D341Med (cell line): Measurements from ENCODE around the gene BCL10.

Experiments used
- DNase-seq: peaks from one replicate; pipeline ENCODE4 v3.0.0; 2012; ENCODE audit warnings: low spot score

The BCL10 gene

GRCh38 chr1:85297855-85298629 lies 21.6 kb upstream of the BCL10 start:
- no peak for DNase-seq

GRCh38 chr1:85297538-85297854 lies 21.1 kb upstream of the BCL10 start:
- DNase-seq: no peak

- no peak for DNase-seq
Measured at GRCh38 chr1:85296980-85297379, 20.5 kb upstream of the BCL10 start.

- no peak for DNase-seq
Measured at GRCh38 chr1:85295654-85296053, 19.2 kb upstream of the BCL10 start.

- no peak for DNase-seq
Measured at GRCh38 chr1:85295006-85295431, 18.6 kb upstream of the BCL10 start.

GRCh38 chr1:85290826-85291225 lies 14.4 kb upstream of the BCL10 start:
- DNase-seq: no peak

- no peak for DNase-seq
Measured at GRCh38 chr1:85289848-85290335, 13.5 kb upstream of the BCL10 start.

- DNase-seq: no peak
Measured at GRCh38 chr1:85289207-85289847, 12.9 kb upstream of the BCL10 start.

GRCh38 chr1:85284202-85284601 lies 7.8 kb upstream of the BCL10 start:
- no peak for DNase-seq

- DNase-seq: no peak
Measured at GRCh38 chr1:85283475-85284199, 7.2 kb upstream of the BCL10 start.

- no peak for DNase-seq
Measured at GRCh38 chr1:85282424-85282823, 6.0 kb upstream of the BCL10 start.

GRCh38 chr1:85280636-85281035 lies 4.2 kb upstream of the BCL10 start:
- no peak for DNase-seq

- DNase-seq: no peak
Measured at GRCh38 chr1:85279458-85280080, 3.1 kb upstream of the BCL10 start.

GRCh38 chr1:85278853-85279314 lies 2.5 kb upstream of the BCL10 start:
- DNase-seq: no peak

- DNase-seq: no peak
Measured at GRCh38 chr1:85277802-85278201, 1.4 kb upstream of the BCL10 start.

- DNase-seq: no peak
Measured at GRCh38 chr1:85276978-85277639, 677 bp upstream of the BCL10 start.

- DNase-seq: no peak
Measured at GRCh38 chr1:85275701-85276214, 674 bp downstream of the BCL10 start.

- no peak for DNase-seq
Measured at GRCh38 chr1:85274969-85275453, 1.4 kb downstream of the BCL10 start.

- no peak for DNase-seq
Measured at GRCh38 chr1:85273397-85273796, 3.0 kb downstream of the BCL10 start.

GRCh38 chr1:85268801-85269585 lies 7.4 kb downstream of the BCL10 start:
- no peak for DNase-seq

- no peak for DNase-seq
Measured at GRCh38 chr1:85267313-85267712, 9.1 kb downstream of the BCL10 start.
